Embryonic facial prominence (tissue), 1 donor: ENCODE data around the gene COX19.

Experiments
- DNase-seq: peaks from one replicate; pipeline ENCODE4 v3.0.0-alpha.2; 2016; ENCODE audit errors: extremely low spot score

The COX19 gene

GRCh38 chr7:974820-975681 is at the start of gene COX19:
Gene COX19 (minus strand): TSS chr7:975549. CDS start chr7:975509, 40 bp downstream.
- DNase-seq, result peak; percentile 73

DNA sequence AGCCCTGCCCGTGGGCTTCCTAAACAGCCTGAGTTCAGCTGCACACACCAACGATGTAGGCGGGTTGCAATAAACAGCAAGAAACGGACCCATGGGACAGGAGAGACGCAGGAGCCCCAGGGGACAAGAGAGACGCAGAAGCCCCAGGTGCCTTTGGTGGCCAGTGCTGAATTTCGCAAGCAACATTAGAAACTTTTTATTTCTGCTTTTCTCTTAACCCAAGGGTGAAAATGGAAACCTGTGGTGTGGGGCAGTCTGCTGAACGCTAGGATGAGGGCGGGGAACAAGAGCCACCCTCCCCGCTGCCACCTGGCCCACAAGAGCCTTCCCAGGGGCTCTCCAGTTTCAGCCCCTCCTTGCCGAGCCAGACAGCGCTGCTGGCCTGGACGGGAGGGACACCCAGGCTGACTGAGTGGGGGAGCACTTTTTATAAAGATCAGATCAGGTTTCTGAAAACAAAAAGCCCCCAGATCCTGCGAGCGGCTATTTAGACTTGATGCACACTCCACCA is 49.0 kb upstream of the COX19 start:
- DNase-seq, result no peak

DNA sequence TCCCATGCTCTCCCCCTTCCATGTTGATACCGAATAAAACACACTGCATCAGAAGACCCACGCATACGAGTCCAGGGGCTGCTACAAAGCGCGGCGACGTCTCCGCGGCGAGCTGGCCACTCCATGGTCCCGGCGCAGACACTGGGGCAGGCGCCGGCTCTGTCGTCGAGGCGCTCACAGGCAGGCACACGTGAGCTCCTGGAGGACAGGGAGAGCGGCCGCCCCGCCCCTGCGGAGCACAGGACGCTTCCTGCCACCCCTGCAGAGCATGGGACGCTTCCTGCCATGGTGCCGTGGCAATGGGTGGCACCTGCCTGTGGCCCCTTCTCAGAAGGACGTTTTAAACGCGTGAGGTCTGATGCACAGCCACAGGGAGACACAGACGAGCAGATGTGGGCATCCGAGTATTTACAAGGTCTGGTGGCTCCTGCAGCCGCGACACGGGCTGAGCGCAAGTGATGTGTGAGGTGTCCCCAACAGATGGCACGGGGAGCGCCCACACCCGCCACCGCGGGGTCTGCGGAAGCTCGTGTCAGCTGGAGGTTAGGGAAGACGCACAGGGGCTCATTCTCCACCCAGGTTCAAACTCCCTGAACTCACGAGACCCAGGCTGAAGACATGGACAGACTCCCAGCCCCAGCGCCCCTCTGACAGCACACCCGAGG is 47.6 kb upstream of the COX19 start:
- DNase-seq, result no peak

DNA sequence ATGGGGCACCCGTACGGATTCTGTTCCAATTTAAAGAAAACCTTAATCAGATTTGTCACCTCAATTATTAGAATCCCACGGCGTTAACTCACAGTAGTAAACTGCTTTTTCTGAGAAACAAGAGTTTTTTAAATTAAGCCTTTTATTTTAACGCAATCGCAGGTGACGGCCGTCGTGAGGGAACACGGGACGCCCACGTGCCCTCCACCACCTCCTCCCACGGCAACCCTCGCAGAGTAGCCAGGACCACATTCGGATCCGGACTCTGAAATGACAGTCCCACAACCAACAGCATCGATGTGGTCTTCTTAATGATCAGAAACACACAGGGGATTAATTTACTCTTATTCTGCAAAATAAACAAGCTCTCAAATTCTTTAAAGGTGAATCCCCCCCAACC is 47.0 kb upstream of the COX19 start:
- DNase-seq, result no peak

- DNase-seq, result no peak
Measured at GRCh38 chr7:1021931-1022330, 46.6 kb upstream of the COX19 start.

DNA sequence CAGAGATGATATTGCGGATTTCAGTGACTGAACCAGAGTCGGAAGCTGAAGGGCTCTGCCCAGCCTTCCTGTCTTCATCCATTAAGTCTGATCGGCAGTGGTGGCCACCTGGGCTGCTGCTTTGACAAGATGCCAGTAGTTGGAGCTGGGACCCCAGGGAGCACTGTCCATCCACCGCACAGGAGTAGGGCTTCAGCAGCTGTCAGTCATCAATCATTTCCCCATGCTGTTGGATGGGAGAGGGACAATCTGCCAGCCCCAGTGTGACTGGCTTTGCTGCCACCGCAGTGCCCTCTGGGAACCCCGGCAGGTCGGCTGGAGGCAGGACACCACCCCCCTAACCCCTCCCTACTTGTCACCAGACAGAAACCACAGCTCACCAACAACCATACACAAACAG is 46.0 kb upstream of the COX19 start:
- DNase-seq, result no peak

- no peak for DNase-seq
Measured at GRCh38 chr7:1020849-1021251, 45.5 kb upstream of the COX19 start.

DNA sequence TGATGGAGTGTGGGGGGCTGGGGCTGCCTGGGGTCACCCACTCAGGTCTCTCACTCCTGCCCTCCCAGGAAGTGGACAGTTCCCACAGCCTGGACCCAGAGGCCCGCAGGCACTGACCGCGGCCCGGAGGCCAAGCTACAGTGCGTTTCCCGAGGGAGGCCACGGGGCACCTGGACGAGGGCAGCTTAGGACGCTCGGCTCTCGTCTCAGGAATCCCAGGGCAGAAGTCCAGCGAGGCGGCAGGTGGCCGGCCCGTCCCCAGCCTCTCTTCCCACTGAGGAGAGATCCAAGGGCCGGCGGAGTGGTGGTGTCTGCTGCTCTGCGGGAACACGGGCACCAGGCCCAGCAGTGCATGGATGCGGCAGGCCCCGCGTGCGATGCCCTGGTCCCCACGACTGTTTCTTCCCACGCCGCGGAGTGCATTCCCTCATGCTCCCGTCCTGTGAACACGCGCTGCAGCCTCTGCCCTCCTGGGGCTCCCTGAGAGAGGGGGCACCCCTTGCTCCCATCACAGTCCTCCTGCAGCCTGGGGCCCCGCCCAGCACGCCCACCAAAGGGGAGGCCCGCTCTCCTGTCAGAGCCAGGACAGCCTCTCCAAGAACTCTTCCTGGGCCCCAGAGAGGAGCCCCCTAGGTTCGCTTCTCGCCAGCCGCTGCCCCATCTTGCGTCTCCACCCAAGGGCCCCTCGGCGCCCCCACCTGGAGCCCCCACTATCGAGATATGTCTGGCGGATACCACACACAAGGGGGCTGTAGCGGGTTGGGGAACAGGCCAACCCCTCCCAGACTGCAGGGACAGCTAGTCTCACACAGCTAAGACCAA is 44.7 kb upstream of the COX19 start:
- DNase-seq, result no peak

GRCh38 chr7:1019255-1019785 is 44.0 kb upstream of the COX19 start:
- no peak for DNase-seq

- no peak for DNase-seq
Measured at GRCh38 chr7:1018334-1018695, 43.0 kb upstream of the COX19 start.

DNA sequence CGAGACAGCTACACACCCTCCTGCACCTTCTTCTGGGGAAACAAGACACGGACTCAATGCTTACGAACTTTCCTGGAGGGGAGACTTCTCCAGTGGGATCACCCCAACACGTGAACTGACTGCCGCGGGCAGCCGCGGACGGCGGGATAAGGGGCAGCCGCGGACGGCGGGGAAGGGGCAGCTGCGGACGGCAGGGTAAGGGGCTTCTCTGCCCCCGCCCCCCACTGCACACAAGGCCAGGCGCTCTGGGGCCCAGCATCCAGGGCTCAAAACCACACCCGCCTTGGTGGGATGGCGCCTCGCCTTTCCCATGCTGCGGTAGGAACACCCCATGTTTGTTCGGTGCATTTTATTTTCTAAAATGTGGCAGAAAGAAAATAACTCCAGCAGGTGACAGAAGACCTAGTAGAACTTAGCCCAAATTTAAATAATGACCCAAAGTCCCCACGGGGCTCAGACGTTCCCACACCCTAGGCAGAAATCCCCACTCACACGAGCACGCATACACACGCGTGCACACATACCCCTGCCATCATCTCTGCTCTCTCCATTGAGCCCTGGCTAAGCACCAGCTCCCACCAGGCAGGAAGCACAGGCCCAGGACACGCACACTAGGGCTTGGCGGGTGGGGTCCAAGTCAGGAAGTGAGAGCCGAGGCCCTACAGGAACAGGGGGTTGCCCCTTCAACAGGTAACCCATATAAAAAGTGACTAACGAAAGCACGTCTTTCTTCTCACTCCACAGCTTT is 42.4 kb upstream of the COX19 start:
- DNase-seq, result no peak

- DNase-seq, result no peak
Measured at GRCh38 chr7:1016577-1017531, 41.5 kb upstream of the COX19 start.

- no peak for DNase-seq
Measured at GRCh38 chr7:1015196-1016121, 40.1 kb upstream of the COX19 start.

- DNase-seq, result no peak
Measured at GRCh38 chr7:1014681-1015080, 39.3 kb upstream of the COX19 start.

- no peak for DNase-seq
Measured at GRCh38 chr7:1013581-1013980, 38.2 kb upstream of the COX19 start.

- DNase-seq, result no peak
Measured at GRCh38 chr7:1012716-1013095, 37.4 kb upstream of the COX19 start.

DNA sequence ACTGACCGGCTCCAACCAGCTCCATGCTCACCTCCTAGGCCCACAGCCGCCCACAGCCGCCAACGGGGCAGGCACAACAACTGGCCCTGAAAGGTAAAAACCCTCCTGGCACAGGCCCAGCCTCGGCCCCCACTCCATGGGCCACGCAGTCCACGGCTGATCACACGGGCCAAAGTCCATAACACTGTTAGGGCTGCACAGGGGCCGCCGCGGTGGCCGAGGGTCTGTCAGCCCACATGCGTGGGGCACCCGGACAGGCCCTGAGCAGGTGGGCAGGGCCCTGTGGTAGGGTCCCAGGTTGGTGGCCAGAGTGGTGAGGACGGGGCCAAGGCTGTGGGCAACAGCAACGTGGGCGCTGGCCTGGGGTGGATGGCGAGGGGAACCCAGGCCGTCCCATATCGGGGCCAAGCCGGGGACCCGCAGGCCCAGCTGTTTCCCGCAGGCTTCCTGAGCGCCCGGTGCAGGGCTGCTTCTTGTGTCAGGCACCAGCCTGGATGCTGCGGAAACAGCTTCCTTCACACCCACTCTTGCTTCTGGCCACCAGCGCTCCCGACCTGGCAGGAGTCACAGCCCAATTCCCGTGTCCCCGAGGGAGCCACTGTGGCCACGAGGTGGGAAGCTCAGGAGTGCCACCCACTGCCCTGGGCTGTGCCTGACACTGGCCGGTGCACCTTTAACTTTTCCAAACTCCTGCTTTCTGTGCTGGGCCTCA is 36.8 kb upstream of the COX19 start:
- no peak for DNase-seq

DNA sequence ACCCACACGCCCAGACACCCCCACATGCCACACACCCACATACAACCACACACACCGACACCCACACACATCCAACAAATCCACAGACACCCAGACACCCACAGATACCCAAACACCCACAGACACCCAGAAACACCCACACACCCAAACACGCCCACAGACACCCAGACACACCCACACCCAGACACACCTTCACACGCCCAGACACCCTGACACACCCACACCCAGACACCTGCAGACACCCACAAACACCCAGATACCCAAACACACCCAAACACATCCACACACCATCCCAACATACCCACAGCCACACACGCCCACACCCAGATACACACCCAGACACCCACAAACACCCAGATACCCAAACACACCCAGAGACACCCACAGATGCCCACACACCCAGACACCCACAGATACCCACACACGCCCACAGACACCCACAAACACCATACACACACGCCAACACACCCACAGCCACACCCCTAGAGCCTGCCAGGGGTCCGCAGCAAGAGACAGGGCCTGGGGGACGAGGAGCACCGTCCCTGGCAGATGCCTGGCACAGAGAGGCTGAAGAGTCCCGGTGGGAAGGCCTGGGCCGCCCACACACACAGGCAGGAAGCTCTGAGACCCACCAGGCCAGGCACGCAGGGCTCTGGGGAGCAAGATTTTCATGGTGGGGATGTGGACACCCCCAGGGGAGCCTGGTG is 36.1 kb upstream of the COX19 start:
- no peak for DNase-seq
